Activated T-helper 1 cell treated with anti-CD3 and anti-CD28 coated beads, Interleukin-2, amount 50 U/mL, for 16 hours (primary cell): Measurements from ENCODE around the gene KIF14.

Source experiments
- DNase-seq, 2 donors: peaks; one replicate each; pipeline ENCODE4 v3.0.0-alpha.2; 2020; ENCODE audit warnings: low read depth in 1 of 2, low spot score in 1 of 2

KIF14 gene, protein sequence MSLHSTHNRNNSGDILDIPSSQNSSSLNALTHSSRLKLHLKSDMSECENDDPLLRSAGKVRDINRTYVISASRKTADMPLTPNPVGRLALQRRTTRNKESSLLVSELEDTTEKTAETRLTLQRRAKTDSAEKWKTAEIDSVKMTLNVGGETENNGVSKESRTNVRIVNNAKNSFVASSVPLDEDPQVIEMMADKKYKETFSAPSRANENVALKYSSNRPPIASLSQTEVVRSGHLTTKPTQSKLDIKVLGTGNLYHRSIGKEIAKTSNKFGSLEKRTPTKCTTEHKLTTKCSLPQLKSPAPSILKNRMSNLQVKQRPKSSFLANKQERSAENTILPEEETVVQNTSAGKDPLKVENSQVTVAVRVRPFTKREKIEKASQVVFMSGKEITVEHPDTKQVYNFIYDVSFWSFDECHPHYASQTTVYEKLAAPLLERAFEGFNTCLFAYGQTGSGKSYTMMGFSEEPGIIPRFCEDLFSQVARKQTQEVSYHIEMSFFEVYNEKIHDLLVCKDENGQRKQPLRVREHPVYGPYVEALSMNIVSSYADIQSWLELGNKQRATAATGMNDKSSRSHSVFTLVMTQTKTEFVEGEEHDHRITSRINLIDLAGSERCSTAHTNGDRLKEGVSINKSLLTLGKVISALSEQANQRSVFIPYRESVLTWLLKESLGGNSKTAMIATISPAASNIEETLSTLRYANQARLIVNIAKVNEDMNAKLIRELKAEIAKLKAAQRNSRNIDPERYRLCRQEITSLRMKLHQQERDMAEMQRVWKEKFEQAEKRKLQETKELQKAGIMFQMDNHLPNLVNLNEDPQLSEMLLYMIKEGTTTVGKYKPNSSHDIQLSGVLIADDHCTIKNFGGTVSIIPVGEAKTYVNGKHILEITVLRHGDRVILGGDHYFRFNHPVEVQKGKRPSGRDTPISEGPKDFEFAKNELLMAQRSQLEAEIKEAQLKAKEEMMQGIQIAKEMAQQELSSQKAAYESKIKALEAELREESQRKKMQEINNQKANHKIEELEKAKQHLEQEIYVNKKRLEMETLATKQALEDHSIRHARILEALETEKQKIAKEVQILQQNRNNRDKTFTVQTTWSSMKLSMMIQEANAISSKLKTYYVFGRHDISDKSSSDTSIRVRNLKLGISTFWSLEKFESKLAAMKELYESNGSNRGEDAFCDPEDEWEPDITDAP (N-terminal part only)

DNA sequence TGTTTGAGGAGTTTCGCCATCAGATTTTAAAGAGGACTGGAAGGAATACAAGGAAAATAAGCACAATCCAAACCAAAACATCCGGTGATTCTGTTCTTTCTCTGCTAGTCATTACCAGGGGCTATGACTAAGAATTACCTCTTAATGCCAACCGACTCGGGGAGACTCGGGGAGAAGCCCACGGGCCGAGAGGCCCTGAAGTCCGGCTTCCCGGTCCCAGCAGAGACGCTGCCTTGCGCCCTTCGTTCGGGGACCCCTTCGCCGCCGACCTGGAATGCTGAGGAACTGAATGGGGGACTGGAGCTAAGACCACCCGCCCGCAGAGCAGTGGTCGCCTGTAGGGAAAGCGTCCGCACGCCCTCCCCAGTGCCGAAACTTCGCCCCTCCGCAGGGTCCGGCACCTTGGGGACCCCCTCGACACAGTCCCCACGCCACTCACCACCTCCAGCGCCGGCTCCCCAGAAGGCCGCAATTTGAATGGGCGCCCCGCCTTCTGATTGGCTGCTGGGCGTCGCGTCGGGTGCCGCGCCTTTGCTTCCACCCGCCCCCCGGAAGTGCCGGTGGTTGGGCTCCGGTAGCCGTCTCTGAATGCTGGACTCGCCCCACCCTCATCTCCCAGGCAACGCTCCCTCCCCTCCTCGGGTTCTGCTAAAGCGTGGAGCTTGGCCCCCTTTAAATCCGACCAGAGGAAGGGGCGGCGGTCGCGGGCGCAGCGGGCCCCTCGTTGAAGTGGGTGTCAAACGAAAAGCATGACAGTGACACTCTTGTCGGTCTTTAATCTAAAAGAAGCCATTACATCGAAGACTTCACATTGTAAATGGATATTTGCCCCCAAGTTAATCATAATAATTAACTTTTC is at the start of gene KIF14:
TSS of gene KIF14 (minus strand) at position 479 of the 859 bp plus-strand sequence. CDS start 2,028 bp downstream, outside the sequence.
- DNase-seq: peak; percentile 79 to 84

GRCh38 chr1:200669314-200670241 is 49.0 kb upstream of the KIF14 start, which contains the start of gene DDX59:
TSS of gene DDX59 (minus strand) at chr1:200669907. CDS start at chr1:200666740, 3,167 bp downstream.
- peak; percentile 75 to 85 for DNase-seq

DNA sequence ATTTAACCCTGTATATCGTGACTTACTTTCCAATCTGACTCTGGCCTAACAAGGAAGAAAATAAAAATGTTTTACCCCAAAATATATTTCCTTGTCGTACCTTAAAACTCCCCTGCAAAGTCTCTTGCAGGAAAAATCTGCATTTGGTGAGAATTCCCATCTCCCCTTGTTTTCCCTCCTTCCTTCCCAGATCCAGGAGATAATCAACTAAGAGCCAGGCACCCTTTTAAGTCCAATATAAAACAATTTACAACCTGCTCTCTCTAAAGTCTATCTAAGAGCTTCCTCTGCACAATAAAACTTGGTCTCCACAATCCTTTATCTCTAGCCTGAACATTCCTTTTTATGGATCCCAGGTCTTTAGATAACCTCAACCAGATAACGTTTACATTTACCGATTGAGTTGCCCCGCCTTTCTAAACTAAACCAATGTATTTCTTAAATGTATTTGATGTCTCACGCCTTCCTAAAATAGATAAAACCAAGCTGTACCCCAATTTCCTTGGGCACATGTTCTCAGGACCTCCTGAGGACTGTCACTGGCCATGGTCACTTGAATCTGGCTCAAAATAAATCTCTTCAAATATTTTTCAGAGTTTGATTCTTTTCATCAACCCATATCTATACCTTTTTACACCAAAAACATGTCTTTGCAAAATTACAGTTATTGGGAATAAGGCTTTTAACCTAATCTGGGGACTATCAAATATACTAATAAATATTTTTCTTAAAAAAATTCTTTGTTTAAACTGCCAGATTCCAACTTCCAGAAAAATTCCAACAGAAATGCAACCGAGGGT is 48.2 kb upstream of the KIF14 start:
- DNase-seq: no peak

DNA sequence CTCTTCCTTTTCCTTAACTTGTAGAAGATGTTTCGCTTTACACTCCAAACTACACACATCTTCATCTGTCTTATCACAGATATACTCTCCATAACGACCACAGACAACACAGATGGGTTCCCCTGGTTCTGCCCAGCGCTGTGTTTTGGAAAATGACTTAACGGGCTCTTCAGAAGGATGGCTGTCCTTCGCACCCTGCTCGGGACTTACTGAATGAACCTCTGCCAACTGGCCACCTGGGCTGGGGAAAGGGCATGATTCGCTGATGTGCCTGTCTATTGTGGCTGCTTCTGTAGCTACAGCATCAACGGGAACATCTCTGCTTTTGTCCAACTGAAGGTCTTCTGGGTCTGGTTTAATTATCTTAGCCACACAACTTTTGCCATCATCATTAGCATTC is 45.8 kb upstream of the KIF14 start:
- no peak for DNase-seq

- no peak for DNase-seq
Measured at GRCh38 chr1:200665861-200666260, 45.3 kb upstream of the KIF14 start.

- no peak for DNase-seq
Measured at GRCh38 chr1:200660719-200661118, 40.2 kb upstream of the KIF14 start.

DNA sequence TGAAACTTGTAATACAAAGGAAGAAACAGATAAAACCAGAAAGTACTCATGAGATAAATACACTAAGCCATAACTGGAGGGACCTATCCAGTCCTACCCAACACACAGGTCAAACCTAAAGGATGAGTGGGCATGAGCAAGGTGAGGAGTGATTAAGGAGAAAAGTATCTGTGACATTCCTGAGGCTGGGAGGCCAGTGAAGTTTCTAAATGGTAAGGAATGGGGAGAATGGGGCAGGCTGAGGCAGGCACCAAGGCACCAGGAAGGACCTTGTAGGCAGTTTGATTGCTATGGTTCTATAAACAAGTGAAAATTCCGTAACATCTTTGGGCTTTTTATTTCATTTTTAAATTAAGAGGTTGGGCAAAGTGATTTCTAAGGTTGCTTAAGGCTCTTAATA is 38.7 kb upstream of the KIF14 start:
- DNase-seq: no peak

DNA sequence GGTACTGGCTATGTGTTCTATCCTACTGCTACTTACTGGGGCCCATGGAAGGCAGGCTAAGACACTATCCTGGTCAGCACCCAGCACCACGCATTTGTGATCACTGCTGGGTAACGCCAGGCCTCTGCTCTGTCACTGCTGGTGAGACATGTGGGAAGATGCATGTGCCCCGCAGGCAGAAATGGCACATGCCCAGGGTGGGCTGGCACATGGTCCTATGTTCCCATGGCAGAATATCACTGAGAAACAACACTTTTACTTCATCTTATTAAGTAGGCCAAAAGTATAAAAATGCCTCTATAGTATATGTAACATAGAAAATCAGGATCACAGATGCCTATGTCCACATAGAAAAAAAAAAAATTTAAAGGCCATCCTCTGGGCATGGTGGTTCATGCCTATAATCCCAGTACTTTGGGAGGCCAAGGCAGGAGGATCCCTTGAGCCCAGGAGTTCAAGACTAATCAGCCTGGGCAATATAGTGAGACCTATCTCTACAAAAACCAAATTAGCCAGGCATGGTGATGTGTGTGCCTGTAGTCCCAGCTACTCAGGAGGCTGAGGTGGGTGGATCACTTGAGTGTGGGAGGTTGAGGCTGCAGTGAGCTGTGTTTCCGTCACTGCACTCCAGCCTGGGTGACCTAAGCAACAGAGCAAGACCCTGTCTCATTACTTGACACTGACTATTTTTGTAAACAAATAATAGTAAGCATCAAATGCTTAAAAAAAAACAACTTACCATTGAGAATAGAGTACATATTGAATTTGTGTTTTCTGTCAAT is 37.7 kb upstream of the KIF14 start:
- no peak for DNase-seq

DNA sequence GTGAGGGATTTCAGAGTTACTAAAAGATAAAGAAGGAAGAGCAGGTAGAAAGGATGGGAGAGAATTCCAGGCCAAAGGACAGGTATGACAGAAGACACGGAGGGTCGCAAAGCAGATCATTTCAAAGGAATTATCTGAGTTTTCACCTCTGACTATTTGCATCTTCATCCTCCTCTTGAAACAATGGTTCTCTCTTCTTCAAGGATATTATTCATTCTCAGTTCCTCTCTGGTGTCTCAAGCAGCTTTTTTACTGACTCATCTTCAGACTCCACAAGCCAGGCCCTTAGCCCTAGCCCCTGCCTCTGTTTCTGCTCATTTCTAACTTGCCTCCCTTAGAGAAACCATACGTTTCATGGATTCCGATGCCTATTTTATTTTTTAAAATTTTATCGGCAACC is 34.1 kb upstream of the KIF14 start:
- no peak for DNase-seq

GRCh38 chr1:200653022-200653462 is 32.5 kb upstream of the KIF14 start:
- DNase-seq: no peak

- DNase-seq: no peak
Measured at GRCh38 chr1:200652378-200652777, 31.8 kb upstream of the KIF14 start.

- no peak for DNase-seq
Measured at GRCh38 chr1:200646515-200646914, 26.0 kb upstream of the KIF14 start.

DNA sequence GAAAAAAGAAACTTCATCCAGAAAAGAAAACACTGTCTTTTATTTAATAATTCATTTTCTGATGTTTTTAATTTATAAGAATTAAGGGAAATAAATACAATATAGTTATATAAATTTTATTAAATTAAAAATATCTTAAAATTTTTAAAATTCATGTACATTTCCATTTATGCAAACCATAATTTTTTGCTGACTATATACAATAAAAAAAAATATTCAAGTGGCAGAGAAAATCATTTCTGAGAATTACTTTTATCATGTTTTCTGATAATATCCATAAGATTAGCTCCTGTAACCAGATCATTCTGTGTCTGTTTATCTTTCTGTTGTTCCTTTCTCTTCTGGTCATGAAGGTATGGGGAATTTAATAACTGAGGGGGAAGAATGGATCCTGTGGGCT is 23.5 kb upstream of the KIF14 start:
- DNase-seq: no peak

DNA sequence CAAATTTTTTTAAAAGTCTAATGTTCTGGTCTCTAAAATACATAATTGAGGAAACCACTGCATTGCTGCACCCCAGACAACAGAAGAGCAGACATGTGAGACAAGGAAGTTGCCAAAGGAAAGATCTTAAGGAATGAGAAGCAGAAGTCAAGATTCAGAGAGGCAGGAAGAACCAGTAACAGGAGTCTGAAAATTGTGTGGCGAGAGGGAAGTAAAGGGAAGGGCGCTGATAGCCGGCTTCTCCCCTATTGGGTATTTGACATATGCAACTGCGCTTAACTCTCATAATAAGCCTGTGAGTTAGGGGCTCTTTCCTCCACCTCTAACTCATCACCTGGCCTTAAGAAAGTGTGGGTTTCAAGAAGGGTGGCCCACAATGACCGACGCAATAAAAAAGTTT is 21.9 kb upstream of the KIF14 start:
- DNase-seq: no peak

- DNase-seq: no peak
Measured at GRCh38 chr1:200640963-200641401, 20.4 kb upstream of the KIF14 start.

DNA sequence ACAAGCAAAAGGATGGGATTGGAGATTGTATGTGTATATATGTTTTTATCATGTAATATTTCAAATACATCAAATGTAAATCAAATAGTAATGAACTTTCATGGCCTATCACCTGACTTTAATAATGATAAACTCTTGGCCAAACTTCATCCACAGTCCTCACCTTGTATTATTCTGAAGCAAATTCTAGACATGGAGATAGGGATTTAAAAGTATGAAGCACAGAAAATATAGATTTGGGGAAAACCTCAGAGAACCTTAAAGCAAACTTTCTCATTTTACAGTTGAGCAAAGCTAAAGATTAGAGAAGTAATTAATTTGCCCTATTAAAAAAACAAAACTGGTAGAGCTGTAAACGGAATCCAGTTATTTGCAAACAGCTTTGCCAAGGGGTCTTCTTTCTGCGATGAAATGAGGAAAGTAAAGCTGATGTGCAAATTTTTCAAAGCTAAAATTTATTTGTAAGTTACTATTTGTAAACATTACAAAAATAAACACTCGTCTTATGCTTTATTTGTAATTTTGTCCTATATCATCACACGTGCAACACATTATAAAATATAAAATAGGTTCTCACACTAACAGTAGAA is 19.9 kb upstream of the KIF14 start:
- no peak for DNase-seq

DNA sequence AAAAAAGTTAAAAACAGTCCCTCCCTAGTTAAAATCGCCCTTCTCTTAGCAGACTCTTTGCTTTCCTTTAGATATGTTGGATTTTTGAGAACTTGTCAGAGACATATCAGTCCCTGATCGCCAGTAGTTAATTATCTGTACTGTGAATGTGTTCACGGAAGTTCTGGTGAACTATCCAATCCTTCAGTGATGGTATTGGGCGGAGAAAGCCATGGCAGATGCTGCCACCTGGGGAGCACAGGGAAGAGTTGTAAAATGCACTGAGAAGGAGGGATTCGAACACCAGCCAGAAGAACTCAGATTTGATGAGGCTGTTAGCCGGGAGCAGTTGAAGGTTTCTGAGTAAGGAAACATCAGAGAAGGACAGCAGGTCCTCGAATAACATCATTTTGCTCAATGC is 17.5 kb upstream of the KIF14 start:
- no peak for DNase-seq
